Activated CD4-positive, alpha-beta memory T cell treated with anti-CD3 and anti-CD28 coated beads, Interleukin-2, amount 10 ng/mL, durations not matched to agents 7 days and 5 days (primary cell): Measurements from ENCODE around the gene CREB3L1. TPM values are rescaled to one million over a fixed set of nuclear protein-coding genes. Genes with fewer than 3 reads are reported as not detected.

Source experiments
- CTCF ChIA-PET: fragments of 350-600 bp; sonication (Branson Sonifier 250); formaldehyde crosslinking; loops from one replicate; lab custom pipeline; 2021; ENCODE audit warnings: antibody characterized with exemption, inconsistent platforms; lab: Charles Lee
- POLR2A ChIA-PET: fragments of 350-600 bp; sonication (Branson Sonifier 250); formaldehyde crosslinking; loops from one replicate; lab custom pipeline; 2021; ENCODE audit warnings: antibody characterized with exemption; lab: Charles Lee
- DNase-seq: peaks from one replicate; pipeline ENCODE4 v3.0.0-alpha.2; 2020
- H3K27ac Mint-ChIP-seq: one replicate; pipeline ENCODE4 v1.8.0; 2021; ENCODE audit warnings: mild to moderate bottlenecking, mixed read lengths
- H3K27me3 Mint-ChIP-seq: one replicate; pipeline ENCODE4 v1.8.0; 2021; ENCODE audit warnings: mixed read lengths
- H3K36me3 Mint-ChIP-seq: one replicate; pipeline ENCODE4 v1.8.0; 2021; ENCODE audit warnings: low read depth, mixed read lengths
- H3K4me1 Mint-ChIP-seq: one replicate; pipeline ENCODE4 v1.8.0; 2021; ENCODE audit warnings: mixed read lengths
- H3K4me3 Mint-ChIP-seq: one replicate; pipeline ENCODE4 v1.8.0; 2021; ENCODE audit warnings: mild to moderate bottlenecking, mixed read lengths
- H3K9me3 Mint-ChIP-seq: one replicate; pipeline ENCODE4 v1.8.0; 2021; ENCODE audit warnings: mixed read lengths
- total RNA-seq, 2 experiments: library from RNA; stranded (reverse); gene quantifications; one replicate each; pipeline ENCODE4 v1.2.3, GENCODE V29; 2021

The CREB3L1 gene
- total RNA-seq, 2 experiments from 2014 or later: not detected

GRCh38 chr11:46362156-46363030, 84.9 kb downstream of the CREB3L1 start:
- peaks cover 10% of the 10 kb centered on the region for H3K36me3 Mint-ChIP-seq
- CTCF ChIA-PET: interaction anchor here (0.8 to 12.2 kb wide), 2 partner anchors 13 to 246 kb away, joined by 3 to 210 read pairs; partner anchors contain the start of gene DGKZ
- no peak for DNase-seq
- H3K9me3 Mint-ChIP-seq: no peaks in the 10 kb centered on the region
- H3K27ac Mint-ChIP-seq: peak overlapping the region; percentile 47
- POLR2A ChIA-PET: interaction anchor here (1.6 to 12.2 kb wide), 2 partner anchors 13 to 16 kb away, joined by 3 to 143 read pairs; partner anchors contain the start of gene DGKZ
- H3K27me3 Mint-ChIP-seq: no peaks in the 10 kb centered on the region
- peaks cover 47% of the 10 kb centered on the region for H3K4me1 Mint-ChIP-seq
- no peak overlapping the region for H3K4me3 Mint-ChIP-seq

GRCh38 chr11:46363031-46363407, 85.6 kb downstream of the CREB3L1 start:
- Mint-ChIP-seq H3K27ac (peak overlapping the region; percentile 44), H3K36me3 (peaks cover 10% of the 10 kb centered on the region), H3K4me1 (peaks cover 46% of the 10 kb centered on the region), H3K9me3 (no peaks in the 10 kb centered on the region), H3K27me3 (no peaks in the 10 kb centered on the region), H3K4me3 (no peak overlapping the region)
- POLR2A ChIA-PET: interaction anchor here (1.6 to 12.2 kb wide), 2 partner anchors 14 to 15 kb away, joined by 3 to 143 read pairs; partner anchors contain the start of gene DGKZ
- CTCF ChIA-PET: interaction anchor here (12.2 kb wide), 1 partner anchor 13 kb away, joined by 210 read pairs; the partner anchor contains the start of gene DGKZ
- DNase-seq: no peak

- H3K4me3 Mint-ChIP-seq: no peak overlapping the region
- no peak for DNase-seq
- H3K4me1 Mint-ChIP-seq: peaks cover 46% of the 10 kb centered on the region
- ChIA-PET POLR2A (interaction anchor here (1.6 to 12.2 kb wide), 2 partner anchors 15 kb away, joined by 3 to 143 read pairs; partner anchors contain the start of gene DGKZ), CTCF (interaction anchor here (12.2 kb wide), 1 partner anchor 14 kb away, joined by 210 read pairs; the partner anchor contains the start of gene DGKZ)
- peaks cover 14% of the 10 kb centered on the region for H3K36me3 Mint-ChIP-seq
- no peaks in the 10 kb centered on the region for H3K9me3 Mint-ChIP-seq
- H3K27ac Mint-ChIP-seq: no peak overlapping the region
- H3K27me3 Mint-ChIP-seq: no peaks in the 10 kb centered on the region
These were observed 86.1 kb downstream of the CREB3L1 start for GRCh38 chr11:46363455-46364005.

GRCh38 chr11:46364056-46364455, 86.6 kb downstream of the CREB3L1 start:
- POLR2A ChIA-PET: interaction anchor here (1.6 to 12.2 kb wide), 2 partner anchors 14 to 15 kb away, joined by 3 to 143 read pairs; partner anchors contain the start of gene DGKZ
- Mint-ChIP-seq H3K27me3 (no peaks in the 10 kb centered on the region), H3K36me3 (peaks cover 18% of the 10 kb centered on the region), H3K4me1 (peaks cover 46% of the 10 kb centered on the region), H3K27ac (no peak overlapping the region), H3K9me3 (no peaks in the 10 kb centered on the region), H3K4me3 (no peak overlapping the region)
- DNase-seq: no peak
- CTCF ChIA-PET: interaction anchor here (12.2 kb wide), 1 partner anchor 14 kb away, joined by 210 read pairs; the partner anchor contains the start of gene DGKZ

GRCh38 chr11:46364791-46365190, 87.3 kb downstream of the CREB3L1 start:
- H3K4me3 Mint-ChIP-seq: no peak overlapping the region
- no peaks in the 10 kb centered on the region for H3K27me3 Mint-ChIP-seq
- CTCF ChIA-PET: interaction anchor here (0.8 to 12.2 kb wide), 3 partner anchors 9 to 41 kb away, joined by 3 to 210 read pairs (median 3); partner anchors contain the start of gene DGKZ
- H3K27ac Mint-ChIP-seq: peak overlapping the region; percentile 52
- no peaks in the 10 kb centered on the region for H3K9me3 Mint-ChIP-seq
- H3K4me1 Mint-ChIP-seq: peaks cover 48% of the 10 kb centered on the region
- no peak for DNase-seq
- POLR2A ChIA-PET: interaction anchor here (1.0 to 12.2 kb wide), 2 partner anchors 9 to 16 kb away, joined by 3 to 143 read pairs; partner anchors contain the start of gene DGKZ
- peaks cover 26% of the 10 kb centered on the region for H3K36me3 Mint-ChIP-seq

GRCh38 chr11:46366260-46366659, 88.8 kb downstream of the CREB3L1 start:
- no peak for DNase-seq
- Mint-ChIP-seq H3K27me3 (no peaks in the 10 kb centered on the region), H3K9me3 (no peaks in the 10 kb centered on the region), H3K4me1 (peaks cover 39% of the 10 kb centered on the region), H3K4me3 (no peak overlapping the region), H3K27ac (no peak overlapping the region), H3K36me3 (peaks cover 33% of the 10 kb centered on the region)
- POLR2A ChIA-PET: interaction anchor here (1.4 to 12.2 kb wide), 2 partner anchors 17 to 21 kb away, joined by 3 to 143 read pairs; partner anchors contain the start of gene DGKZ
- CTCF ChIA-PET: interaction anchor here (0.9 to 12.2 kb wide), 3 partner anchors 16 to 128 kb away, joined by 3 to 210 read pairs (median 3); partner anchors contain the start of gene DGKZ

GRCh38 chr11:46366661-46367161, 89.2 kb downstream of the CREB3L1 start:
- H3K4me3 Mint-ChIP-seq: no peak overlapping the region
- H3K9me3 Mint-ChIP-seq: no peaks in the 10 kb centered on the region
- no peaks in the 10 kb centered on the region for H3K27me3 Mint-ChIP-seq
- no peak for DNase-seq
- peaks cover 34% of the 10 kb centered on the region for H3K4me1 Mint-ChIP-seq
- ChIA-PET CTCF (interaction anchor here (0.9 to 12.2 kb wide), 3 partner anchors 17 to 129 kb away, joined by 3 to 210 read pairs (median 6); partner anchors contain the start of gene DGKZ), POLR2A (interaction anchor here (1.4 to 12.2 kb wide), 2 partner anchors 18 to 21 kb away, joined by 3 to 143 read pairs; partner anchors contain the start of gene DGKZ)
- H3K27ac Mint-ChIP-seq: no peak overlapping the region
- H3K36me3 Mint-ChIP-seq: peaks cover 35% of the 10 kb centered on the region

GRCh38 chr11:46367244-46367915, 89.9 kb downstream of the CREB3L1 start:
- H3K36me3 Mint-ChIP-seq: peaks cover 35% of the 10 kb centered on the region
- H3K4me3 Mint-ChIP-seq: no peak overlapping the region
- peak; percentile 76 for DNase-seq
- POLR2A ChIA-PET: interaction anchor here (1.4 to 12.2 kb wide), 2 partner anchors 18 to 20 kb away, joined by 3 to 143 read pairs; partner anchors contain the start of gene DGKZ
- H3K9me3 Mint-ChIP-seq: no peaks in the 10 kb centered on the region
- CTCF ChIA-PET: interaction anchor here (0.9 to 12.2 kb wide), 7 partner anchors 8 to 162 kb away, joined by 3 to 210 read pairs (median 6); partner anchors contain the start of gene DGKZ
- H3K4me1 Mint-ChIP-seq: peaks cover 27% of the 10 kb centered on the region
- no peak overlapping the region for H3K27ac Mint-ChIP-seq
- H3K27me3 Mint-ChIP-seq: no peaks in the 10 kb centered on the region

GRCh38 chr11:46367916-46368267, 90.4 kb downstream of the CREB3L1 start:
- H3K4me1 Mint-ChIP-seq: peaks cover 22% of the 10 kb centered on the region
- no peak overlapping the region for H3K4me3 Mint-ChIP-seq
- CTCF ChIA-PET: interaction anchor here (0.8 to 12.2 kb wide), 8 partner anchors 8 to 161 kb away, joined by 3 to 210 read pairs (median 6); partner anchors contain the start of gene DGKZ
- POLR2A ChIA-PET: interaction anchor here (0.8 to 12.2 kb wide), 2 partner anchors 12 to 19 kb away, joined by 3 to 143 read pairs; partner anchors contain the start of gene DGKZ
- H3K27me3 Mint-ChIP-seq: no peaks in the 10 kb centered on the region
- H3K9me3 Mint-ChIP-seq: no peaks in the 10 kb centered on the region
- no peak for DNase-seq
- peaks cover 35% of the 10 kb centered on the region for H3K36me3 Mint-ChIP-seq
- H3K27ac Mint-ChIP-seq: no peak overlapping the region

GRCh38 chr11:46369458-46370152, 92.1 kb downstream of the CREB3L1 start:
- CTCF ChIA-PET: interaction anchor here (0.9 to 12.2 kb wide), 5 partner anchors 10 to 33 kb away, joined by 3 to 210 read pairs (median 4); partner anchors contain the start of gene DGKZ
- no peaks in the 10 kb centered on the region for H3K27me3 Mint-ChIP-seq

GRCh38 chr11:46370253-46370652, 92.8 kb downstream of the CREB3L1 start:
- Mint-ChIP-seq H3K27ac (no peak overlapping the region), H3K9me3 (no peaks in the 10 kb centered on the region), H3K27me3 (no peaks in the 10 kb centered on the region), H3K4me3 (no peak overlapping the region), H3K36me3 (peaks cover 41% of the 10 kb centered on the region), H3K4me1 (peaks cover 14% of the 10 kb centered on the region)
- DNase-seq: no peak
- CTCF ChIA-PET: interaction anchor here (3.5 to 12.2 kb wide), 2 partner anchors 10 to 20 kb away, joined by 16 to 210 read pairs; partner anchors contain the start of gene DGKZ
- POLR2A ChIA-PET: no interaction called here

More at GRCh38 chr11:46369458-46370152, 92.1 kb downstream of the CREB3L1 start:
- no peaks in the 10 kb centered on the region for H3K9me3 Mint-ChIP-seq
- POLR2A ChIA-PET: interaction anchor here (0.6 to 12.2 kb wide), 2 partner anchors 12 to 21 kb away, joined by 3 to 143 read pairs; partner anchors contain the start of genes DGKZ and MDK
- H3K4me1 Mint-ChIP-seq: peaks cover 18% of the 10 kb centered on the region
- DNase-seq: peak; percentile 55
- H3K36me3 Mint-ChIP-seq: peaks cover 39% of the 10 kb centered on the region
- no peak overlapping the region for H3K4me3 Mint-ChIP-seq
- no peak overlapping the region for H3K27ac Mint-ChIP-seq
